ENCODE measurements around the gene JARID2.
A peak's percentile ranks its signal among the peaks of the same experiment; 100 is the strongest.

JARID2 gene

GRCh38 chr6:15330174-15330944 is 84.5 kb downstream of the JARID2 start:
- DNase-seq (ENCODE audit: insufficient read length, low spot score), result no peak
- FAIRE-seq, result peak; percentile 47

- FAIRE-seq (peak; percentile 54), DNase-seq (ENCODE audit: insufficient read length, low spot score) (no peak)
Measured at GRCh38 chr6:15331143-15331542, 85.3 kb downstream of the JARID2 start.

- DNase-seq (ENCODE audit: insufficient read length, low spot score) (no peak), FAIRE-seq (no peak)
Measured at GRCh38 chr6:15331629-15332251, 85.9 kb downstream of the JARID2 start.

GRCh38 chr6:15332446-15332845 is 86.6 kb downstream of the JARID2 start:
- DNase-seq (ENCODE audit: insufficient read length, low spot score) (no peak), FAIRE-seq (no peak)

GRCh38 chr6:15335385-15335784 is 89.5 kb downstream of the JARID2 start:
- DNase-seq (ENCODE audit: insufficient read length, low spot score), result no peak
- no peak for FAIRE-seq

GRCh38 chr6:15335916-15336315 is 90.0 kb downstream of the JARID2 start:
- no peak for DNase-seq (ENCODE audit: insufficient read length, low spot score)
- no peak for FAIRE-seq

GRCh38 chr6:15336900-15337560 is 91.2 kb downstream of the JARID2 start:
- no peak for DNase-seq (ENCODE audit: insufficient read length, low spot score)
- no peak for FAIRE-seq

- DNase-seq (ENCODE audit: insufficient read length, low spot score) (no peak), FAIRE-seq (peak; percentile 21)
Measured at GRCh38 chr6:15337582-15337981, 91.7 kb downstream of the JARID2 start.

GRCh38 chr6:15338476-15338875 is 92.6 kb downstream of the JARID2 start:
- no peak for DNase-seq (ENCODE audit: insufficient read length, low spot score)
- no peak for FAIRE-seq

GRCh38 chr6:15339081-15339480 is 93.2 kb downstream of the JARID2 start:
- FAIRE-seq (no peak), DNase-seq (ENCODE audit: insufficient read length, low spot score) (no peak)

GRCh38 chr6:15340105-15340601 is 94.3 kb downstream of the JARID2 start:
- DNase-seq (ENCODE audit: insufficient read length, low spot score) (no peak), FAIRE-seq (peak; percentile 67)

GRCh38 chr6:15340775-15341174 is 94.9 kb downstream of the JARID2 start:
- no peak for DNase-seq (ENCODE audit: insufficient read length, low spot score)
- FAIRE-seq, result peak; percentile 71

- DNase-seq (ENCODE audit: insufficient read length, low spot score) (no peak), FAIRE-seq (peak; percentile 66)
Measured at GRCh38 chr6:15341311-15342001, 95.6 kb downstream of the JARID2 start.

GRCh38 chr6:15342114-15342513 is 96.2 kb downstream of the JARID2 start:
- FAIRE-seq (peak; percentile 28), DNase-seq (ENCODE audit: insufficient read length, low spot score) (no peak)

GRCh38 chr6:15343490-15344191 is 97.8 kb downstream of the JARID2 start:
- FAIRE-seq (peak; percentile 47), DNase-seq (ENCODE audit: insufficient read length, low spot score) (no peak)

GRCh38 chr6:15344192-15344519 is 98.3 kb downstream of the JARID2 start:
- DNase-seq (ENCODE audit: insufficient read length, low spot score), result no peak
- FAIRE-seq, result no peak

- FAIRE-seq (no peak), DNase-seq (ENCODE audit: insufficient read length, low spot score) (no peak)
Measured at GRCh38 chr6:15344831-15345230, 99.0 kb downstream of the JARID2 start.

- FAIRE-seq, result no peak
- no peak for DNase-seq (ENCODE audit: insufficient read length, low spot score)
Measured at GRCh38 chr6:15346315-15346714, 100.4 kb downstream of the JARID2 start.

- FAIRE-seq (no peak), DNase-seq (ENCODE audit: insufficient read length, low spot score) (no peak)
Measured at GRCh38 chr6:15348528-15348927, 102.7 kb downstream of the JARID2 start.

- FAIRE-seq, result no peak
- no peak for DNase-seq (ENCODE audit: insufficient read length, low spot score)
Measured at GRCh38 chr6:15349379-15349778, 103.5 kb downstream of the JARID2 start.
